Naive B cell (primary cell): ENCODE results near the gene RILPL2. TPM values are rescaled to one million over a fixed set of nuclear protein-coding genes. Genes with fewer than 3 reads are reported as not detected.
"Not testable (repeated sequence)": the region's sequence is repeated elsewhere in the genome, so short reads cannot be mapped to it uniquely, and the experiment has no call there.

ENCODE experiments used
- ATAC-seq, 2 donors: fragments of 150-1000 bp; cut with Tn5 transposase; 2 replicates each; pipeline ENCODE4 v1.10.0; 2021; ENCODE audit warnings: low read depth in 2 of 2, mild to moderate bottlenecking in 2 of 2, moderate library complexity in 2 of 2
- DNase-seq: peaks from one replicate; pipeline ENCODE4 v3.0.0; 2022
- H3K27ac Mint-ChIP-seq, 6 donors: one replicate each; pipeline ENCODE4 v1.8.0; 2020 to 2022; ENCODE audit warnings: mild to moderate bottlenecking in 6 of 6, mixed read lengths in 6 of 6, moderate library complexity in 5 of 6, inconsistent platforms in 2 of 6
- H3K27me3 Mint-ChIP-seq, 3 donors: one replicate each; pipeline ENCODE4 v1.8.0; 2021 to 2022; ENCODE audit warnings: mixed read lengths in 3 of 3, mild to moderate bottlenecking in 1 of 3
- H3K36me3 Mint-ChIP-seq, 2 donors: one replicate each; pipeline ENCODE4 v1.8.0; 2020 to 2022; ENCODE audit warnings: mixed read lengths in 2 of 2, inconsistent platforms in 1 of 2, mild to moderate bottlenecking in 1 of 2
- H3K4me1 Mint-ChIP-seq, 3 donors: one replicate each; pipeline ENCODE4 v1.8.0; 2020 to 2022; ENCODE audit warnings: mixed read lengths in 3 of 3, inconsistent platforms in 1 of 3, mild to moderate bottlenecking in 1 of 3, moderate library complexity in 1 of 3
- H3K4me3 Mint-ChIP-seq, 8 donors: one replicate each; pipeline ENCODE4 v1.8.0; 2020 to 2022; ENCODE audit warnings: mild to moderate bottlenecking in 8 of 8, mixed read lengths in 8 of 8, moderate library complexity in 8 of 8, inconsistent platforms in 2 of 8
- H3K9me3 Mint-ChIP-seq, 7 donors: one replicate each; pipeline ENCODE4 v1.8.0; 2020 to 2022; ENCODE audit warnings: mixed read lengths in 7 of 7, mild to moderate bottlenecking in 5 of 7, inconsistent platforms in 2 of 7, moderate library complexity in 1 of 7
- polyA plus RNA-seq, 6 donors: library from polyadenylated mRNA; unstranded; fragments of 300-500 nt; fragmentation: Illumina TruSeq; gene quantifications; one replicate each; pipeline ENCODE4 v1.2.3, GENCODE V29; 2021; ENCODE audit warnings: low read depth in 6 of 6

RILPL2 gene
- polyA plus RNA-seq, 6 donors from 2014 or later, result 2.2 to 5.3 (median 4.8) TPM

DNA sequence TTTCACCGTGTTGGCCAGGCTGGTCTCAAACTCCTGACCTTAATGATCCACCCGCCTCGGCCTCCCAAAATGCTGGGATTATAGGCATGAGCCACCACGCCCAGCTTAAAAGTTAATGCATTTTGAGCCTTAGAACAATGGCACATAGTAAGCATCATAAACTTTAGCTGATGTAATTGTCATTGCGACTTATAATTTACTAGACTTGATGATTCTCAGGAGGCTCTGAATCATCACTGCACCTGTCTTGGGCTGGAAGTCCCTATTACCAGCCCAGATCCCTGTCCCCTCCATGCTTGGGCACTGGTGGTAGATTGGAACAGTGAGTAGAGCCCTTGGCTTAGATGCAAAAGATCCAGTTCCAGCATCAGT is 26.5 kb downstream of the RILPL2 start:
- ATAC-seq (no peak), DNase-seq (no peak)
- H3K27me3 Mint-ChIP-seq, result no peaks in the 10 kb centered on the region
- no peak overlapping the region for H3K4me3 Mint-ChIP-seq
- no peaks in the 10 kb centered on the region for H3K9me3 Mint-ChIP-seq
- peak overlapping the region in 3 of 6 donors; percentile 11 to 58 (median 56) for H3K27ac Mint-ChIP-seq
- peaks cover 0 to 5% (median 0%) of the 10 kb centered on the region in 3 donors for H3K4me1 Mint-ChIP-seq
- H3K36me3 Mint-ChIP-seq, result peaks cover 0 to 3% of the 10 kb centered on the region in 2 donors

DNA sequence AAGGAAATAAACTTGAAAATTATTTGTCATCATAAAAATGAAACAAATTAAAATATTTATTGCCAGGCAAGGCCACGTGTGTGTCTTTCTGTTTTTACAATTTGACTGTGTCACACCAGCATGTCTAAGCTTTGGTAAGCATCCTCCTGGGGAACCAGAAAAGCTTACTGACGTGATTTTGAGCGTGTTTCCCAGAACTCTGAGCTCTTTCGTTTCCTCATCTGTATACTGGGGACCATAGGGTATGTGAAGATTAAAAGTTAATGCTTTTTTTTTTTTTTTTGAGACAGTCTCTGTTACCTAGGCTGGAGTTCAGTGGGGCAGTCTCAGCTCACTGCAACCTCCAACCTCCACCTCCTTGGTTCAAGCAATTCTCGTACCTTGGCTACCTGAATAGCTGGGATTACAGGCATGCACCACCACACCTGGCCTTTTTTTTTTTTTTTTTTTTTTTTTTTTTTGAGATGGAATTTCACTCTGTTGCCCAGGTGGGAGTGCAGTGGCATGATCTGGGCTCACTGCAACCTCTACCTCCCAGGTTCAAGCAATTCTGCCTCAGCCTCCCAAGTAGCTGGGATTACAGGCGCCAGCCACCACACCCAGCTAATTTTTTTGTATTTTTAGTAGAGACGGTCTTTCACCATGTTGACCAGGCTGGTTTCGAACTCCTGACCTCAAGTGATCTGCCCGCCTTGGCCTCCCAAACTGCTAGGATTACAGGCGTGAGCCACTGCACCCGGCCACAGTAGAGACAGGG is 27.0 kb downstream of the RILPL2 start:
- not testable (repeated sequence) for H3K9me3 Mint-ChIP-seq, H3K4me3 Mint-ChIP-seq, H3K27me3 Mint-ChIP-seq, H3K36me3 Mint-ChIP-seq, H3K4me1 Mint-ChIP-seq, DNase-seq
- H3K27ac Mint-ChIP-seq, result peak overlapping the region in 3 of 6 donors; percentile 11 to 66 (median 29)
- ATAC-seq, result peak; percentile 23 to 63

DNA sequence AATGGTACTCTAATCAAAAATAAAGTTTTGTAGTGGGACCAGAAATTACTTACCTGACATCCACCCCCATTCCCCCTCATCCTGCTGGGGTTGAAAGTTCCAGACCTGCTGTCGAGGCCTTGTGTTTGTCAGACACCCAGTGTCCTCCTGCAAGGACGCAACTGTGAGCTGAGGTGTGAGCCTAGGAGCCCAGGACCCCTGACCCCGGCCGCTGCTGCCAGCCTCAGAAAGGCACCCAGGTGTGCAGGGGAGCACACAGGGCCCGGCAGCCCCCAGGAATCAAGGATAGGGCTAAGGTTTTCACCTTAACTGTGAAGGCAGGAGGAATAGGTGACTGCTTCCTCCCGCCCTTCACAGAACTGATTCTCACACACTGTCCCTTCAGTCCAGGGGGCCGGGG is 27.9 kb downstream of the RILPL2 start:
- peak overlapping the region in 1 of 6 donors; percentile 53 for H3K27ac Mint-ChIP-seq
- H3K36me3 Mint-ChIP-seq, result not testable (repeated sequence)

DNA sequence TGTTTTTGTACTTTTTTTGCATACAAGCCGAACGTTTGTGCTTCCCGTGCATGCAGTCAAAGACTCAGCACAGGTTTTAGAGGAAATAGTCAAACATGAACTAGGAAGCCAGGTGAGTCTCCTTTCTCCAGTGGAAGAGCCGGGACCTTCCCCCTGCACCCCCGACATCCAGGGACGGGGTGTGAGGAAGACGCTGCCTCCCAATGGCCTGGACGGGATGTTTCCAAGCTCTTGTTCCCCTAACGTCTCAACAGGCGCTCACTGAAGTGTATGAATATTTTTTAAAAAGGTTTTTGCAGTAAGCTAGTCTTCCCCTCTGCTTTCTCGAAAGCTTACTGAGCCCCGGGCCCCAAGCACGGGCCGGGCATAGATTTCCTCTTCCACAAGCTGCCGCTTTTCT is 28.6 kb downstream of the RILPL2 start:
- H3K27ac Mint-ChIP-seq, ATAC-seq, H3K36me3 Mint-ChIP-seq, H3K9me3 Mint-ChIP-seq, H3K4me3 Mint-ChIP-seq, H3K4me1 Mint-ChIP-seq, DNase-seq, H3K27me3 Mint-ChIP-seq: not testable (repeated sequence)

More for the DNA sequence above, 27.9 kb downstream of the RILPL2 start:
- H3K27me3 Mint-ChIP-seq, H3K9me3 Mint-ChIP-seq, H3K4me1 Mint-ChIP-seq, DNase-seq, ATAC-seq, H3K4me3 Mint-ChIP-seq: not testable (repeated sequence)

DNA sequence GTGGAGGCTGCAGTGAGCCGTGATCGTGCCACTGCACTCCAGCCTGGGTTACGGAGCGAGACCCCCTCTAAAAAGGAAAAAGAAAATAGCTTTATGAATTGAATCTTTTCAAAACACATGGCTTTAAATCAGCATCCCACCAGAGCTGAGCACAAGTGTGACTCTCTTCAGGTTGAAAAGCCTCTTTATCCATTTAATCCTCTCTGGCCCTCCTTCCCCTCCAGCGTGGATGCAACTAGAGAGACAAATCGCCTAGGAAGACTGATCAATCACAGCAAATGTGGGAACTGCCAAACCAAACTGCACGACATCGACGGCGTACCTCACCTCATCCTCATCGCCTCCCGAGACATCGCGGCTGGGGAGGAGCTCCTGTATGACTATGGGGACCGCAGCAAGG is 29.2 kb downstream of the RILPL2 start:
- H3K4me1 Mint-ChIP-seq, result peaks cover 2 to 10% (median 4%) of the 10 kb centered on the region in 3 donors
- ATAC-seq, H3K4me3 Mint-ChIP-seq, DNase-seq, H3K27me3 Mint-ChIP-seq, H3K9me3 Mint-ChIP-seq, H3K36me3 Mint-ChIP-seq: not testable (repeated sequence)
- H3K27ac Mint-ChIP-seq, result peak overlapping the region in 2 of 6 donors; percentile 78 to 79

DNA sequence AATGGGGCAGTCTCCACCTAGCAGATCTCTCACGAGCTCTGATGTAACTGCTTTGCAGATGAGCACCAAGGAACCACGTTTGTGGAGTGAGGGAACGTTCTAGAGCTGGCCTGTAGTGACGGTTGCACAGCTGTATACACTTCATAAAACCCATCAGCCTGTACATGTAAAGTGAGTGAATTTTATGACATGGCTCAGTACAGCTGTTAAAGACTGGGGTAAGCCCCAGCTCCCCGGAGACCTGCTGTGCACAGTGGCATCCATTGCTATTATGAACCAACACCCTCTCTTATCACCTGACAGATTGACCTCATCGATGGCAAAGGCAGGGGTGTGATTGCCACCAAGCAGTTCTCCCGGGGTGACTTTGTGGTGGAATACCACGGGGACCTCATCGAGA is 31.9 kb downstream of the RILPL2 start:
- DNase-seq (peak; percentile 18), ATAC-seq (peak; percentile 58 to 79)
- Mint-ChIP-seq H3K27me3 (no peaks in the 10 kb centered on the region), H3K27ac (peak overlapping the region in 1 of 6 donors; percentile 47), H3K9me3 (no peaks in the 10 kb centered on the region), H3K36me3 (no peaks in the 10 kb centered on the region), H3K4me1 (peaks cover 2 to 8% (median 5%) of the 10 kb centered on the region in 3 donors), H3K4me3 (no peak overlapping the region)

DNA sequence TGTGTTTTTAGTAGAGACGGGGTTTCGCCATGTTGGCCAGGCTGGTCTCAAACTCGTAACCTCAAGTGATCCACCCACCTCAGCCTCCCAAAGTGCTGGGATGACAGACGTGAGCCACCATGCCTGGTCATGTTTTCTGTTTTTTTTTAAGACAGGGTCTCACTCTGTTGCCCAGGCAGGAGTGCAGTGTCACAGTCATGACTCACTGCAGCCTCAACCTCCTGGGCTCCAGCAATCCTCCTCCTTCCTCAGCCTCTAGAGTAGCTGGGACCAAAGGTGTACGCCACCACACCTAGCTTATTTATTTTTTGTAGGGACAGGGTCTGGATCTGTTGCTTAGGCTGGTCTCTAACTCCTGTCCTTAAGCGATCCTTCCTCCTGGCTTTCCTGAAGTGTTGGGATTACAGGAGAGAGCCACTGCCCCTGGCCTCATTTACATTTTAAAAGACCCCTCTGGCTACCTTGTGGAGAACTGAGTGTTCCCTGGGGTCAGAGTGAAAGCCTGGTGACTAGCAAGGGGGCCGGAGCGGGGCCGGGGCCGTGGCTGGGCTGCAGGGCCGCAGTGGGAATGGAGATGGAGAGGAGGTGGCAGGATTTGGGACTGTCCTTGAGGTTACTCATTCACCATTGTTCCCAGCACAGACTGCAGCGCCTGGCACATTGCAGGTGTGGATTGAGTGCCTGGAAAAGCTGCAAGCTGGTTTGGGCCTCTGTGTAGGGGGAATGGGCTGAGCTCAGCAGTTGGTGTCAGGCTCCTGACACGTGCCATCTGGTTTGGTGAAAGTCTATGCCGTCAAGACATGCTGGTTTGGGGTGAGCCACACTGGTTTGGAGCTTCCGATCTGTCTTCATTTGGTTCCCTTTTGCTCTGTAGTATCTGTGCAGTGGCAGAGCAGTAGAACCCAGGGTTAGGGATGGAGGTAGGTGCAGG is 34.5 kb downstream of the RILPL2 start:
- Mint-ChIP-seq H3K9me3 (no peaks in the 10 kb centered on the region), H3K4me1 (peaks cover 5 to 13% (median 6%) of the 10 kb centered on the region in 3 donors), H3K4me3 (no peak overlapping the region), H3K36me3 (no peaks in the 10 kb centered on the region), H3K27me3 (no peaks in the 10 kb centered on the region), H3K27ac (peak overlapping the region in 2 of 6 donors; percentile 27 to 53)
- no peak for ATAC-seq
- no peak for DNase-seq

DNA sequence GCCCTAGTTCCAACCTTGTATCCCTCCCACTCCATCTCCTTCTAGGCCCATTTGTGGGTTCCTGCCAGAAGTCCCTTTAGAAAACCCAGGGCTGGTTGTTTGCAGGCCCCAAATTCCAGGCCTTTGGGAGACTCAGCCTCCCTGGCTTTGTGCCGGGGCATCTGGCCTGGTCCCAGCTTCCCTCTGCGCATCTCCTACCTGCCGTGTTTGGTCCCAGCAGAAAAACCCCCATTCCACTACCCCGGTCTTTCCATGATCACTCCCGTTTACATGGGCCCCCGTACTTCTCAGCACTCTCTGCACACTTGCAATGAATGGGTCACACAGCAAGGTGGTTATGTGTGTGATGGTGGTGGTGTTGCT is 37.2 kb downstream of the RILPL2 start:
- Mint-ChIP-seq H3K36me3 (peaks cover 0 to 9% of the 10 kb centered on the region in 2 donors), H3K4me3 (no peak overlapping the region), H3K9me3 (no peaks in the 10 kb centered on the region), H3K27ac (peak overlapping the region in 1 of 6 donors; percentile 44), H3K4me1 (peaks cover 5 to 11% (median 9%) of the 10 kb centered on the region in 3 donors), H3K27me3 (no peaks in the 10 kb centered on the region)
- DNase-seq, result no peak
- ATAC-seq, result no peak

DNA sequence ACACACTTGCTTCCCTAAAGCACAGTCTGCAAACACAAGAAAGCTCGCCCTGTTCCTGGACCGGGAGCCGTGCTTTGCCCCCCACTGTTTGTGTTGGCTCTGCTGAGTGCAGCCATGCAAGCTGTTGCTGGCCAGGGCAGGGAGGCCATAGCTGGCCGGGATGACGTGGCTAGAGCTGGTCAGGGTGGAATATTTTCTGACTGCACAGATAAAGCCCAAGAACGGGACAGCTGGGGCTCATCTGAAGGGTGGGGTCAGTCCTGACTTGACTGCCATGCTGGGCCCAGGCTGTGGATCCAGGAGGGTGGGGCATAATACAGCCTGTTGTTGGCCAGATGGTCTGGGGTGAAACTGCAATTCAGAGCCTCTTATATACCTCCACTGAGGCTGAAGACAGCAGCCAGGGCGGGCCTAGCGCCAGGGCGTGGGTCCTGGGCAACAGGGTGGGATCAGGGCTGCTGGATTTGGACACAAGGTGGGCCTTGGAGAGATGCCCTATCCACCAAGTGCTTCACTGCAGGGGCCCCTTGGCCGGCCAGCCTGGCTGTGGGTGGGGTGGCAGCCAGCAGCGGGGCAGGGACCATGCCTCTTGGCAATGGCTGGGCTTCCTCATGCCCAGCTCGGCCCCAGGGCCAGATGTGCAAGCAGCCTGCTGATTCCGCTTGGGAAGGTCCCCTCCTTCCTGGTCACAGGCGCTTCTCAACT is 37.8 kb downstream of the RILPL2 start:
- peak overlapping the region in 1 of 6 donors; percentile 44 for H3K27ac Mint-ChIP-seq
- H3K4me1 Mint-ChIP-seq, result peaks cover 5 to 8% (median 8%) of the 10 kb centered on the region in 3 donors
- H3K36me3 Mint-ChIP-seq, result peaks cover 0 to 9% of the 10 kb centered on the region in 2 donors
- no peaks in the 10 kb centered on the region for H3K9me3 Mint-ChIP-seq
- no peak for ATAC-seq
- no peak overlapping the region for H3K4me3 Mint-ChIP-seq
- H3K27me3 Mint-ChIP-seq, result no peaks in the 10 kb centered on the region
- DNase-seq, result no peak

DNA sequence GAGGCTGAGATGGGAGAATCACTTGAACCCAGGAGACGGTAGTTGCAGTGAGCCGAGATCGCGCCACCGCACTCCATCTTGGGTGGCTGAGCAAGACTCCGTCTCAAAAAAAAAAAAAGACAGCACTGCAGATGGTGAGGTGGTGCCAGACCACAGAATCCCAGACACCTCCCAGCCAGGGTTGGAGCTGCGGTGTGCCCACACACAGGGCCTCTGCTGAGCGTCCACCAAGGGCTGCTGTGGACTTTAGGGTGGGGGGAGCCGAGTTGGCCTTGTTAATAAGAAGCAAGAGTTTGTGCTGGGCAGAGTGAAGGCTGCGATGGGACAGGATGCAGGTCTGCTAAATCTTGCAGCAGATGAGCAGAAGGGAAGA is 38.3 kb downstream of the RILPL2 start:
- H3K27ac Mint-ChIP-seq, result no peak overlapping the region
- DNase-seq (no peak), ATAC-seq (no peak)
- H3K27me3 Mint-ChIP-seq, result no peaks in the 10 kb centered on the region
- peaks cover 0 to 9% of the 10 kb centered on the region in 2 donors for H3K36me3 Mint-ChIP-seq
- no peaks in the 10 kb centered on the region for H3K9me3 Mint-ChIP-seq
- H3K4me3 Mint-ChIP-seq, result no peak overlapping the region
- peaks cover 5 to 8% (median 8%) of the 10 kb centered on the region in 3 donors for H3K4me1 Mint-ChIP-seq

DNA sequence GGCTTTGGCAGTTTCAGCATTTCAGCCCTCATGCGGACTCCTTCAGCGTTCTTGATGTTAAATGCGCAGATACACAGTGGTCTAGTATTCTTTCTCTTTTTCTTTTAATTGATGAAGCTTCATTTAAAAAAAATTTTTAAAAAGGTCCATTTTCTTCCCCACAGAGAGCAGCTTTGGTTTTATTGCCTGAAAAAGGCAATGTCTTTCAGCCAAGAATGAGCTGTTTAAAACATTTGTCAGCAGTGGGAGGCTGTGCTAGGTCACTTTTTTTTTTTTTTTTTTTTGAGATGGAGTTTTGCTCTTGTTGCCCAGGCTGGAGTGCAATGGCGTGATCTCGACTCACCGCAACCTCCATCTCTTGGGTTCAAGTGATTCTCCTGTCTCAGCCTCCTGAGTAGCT is 39.1 kb downstream of the RILPL2 start:
- no peak overlapping the region for H3K27ac Mint-ChIP-seq
- H3K36me3 Mint-ChIP-seq, result peaks cover 0 to 9% of the 10 kb centered on the region in 2 donors
- ATAC-seq (no peak), DNase-seq (no peak)
- H3K4me1 Mint-ChIP-seq, result peaks cover 2 to 13% (median 8%) of the 10 kb centered on the region in 3 donors
- no peaks in the 10 kb centered on the region for H3K27me3 Mint-ChIP-seq
- H3K9me3 Mint-ChIP-seq, result no peaks in the 10 kb centered on the region
- H3K4me3 Mint-ChIP-seq, result no peak overlapping the region

DNA sequence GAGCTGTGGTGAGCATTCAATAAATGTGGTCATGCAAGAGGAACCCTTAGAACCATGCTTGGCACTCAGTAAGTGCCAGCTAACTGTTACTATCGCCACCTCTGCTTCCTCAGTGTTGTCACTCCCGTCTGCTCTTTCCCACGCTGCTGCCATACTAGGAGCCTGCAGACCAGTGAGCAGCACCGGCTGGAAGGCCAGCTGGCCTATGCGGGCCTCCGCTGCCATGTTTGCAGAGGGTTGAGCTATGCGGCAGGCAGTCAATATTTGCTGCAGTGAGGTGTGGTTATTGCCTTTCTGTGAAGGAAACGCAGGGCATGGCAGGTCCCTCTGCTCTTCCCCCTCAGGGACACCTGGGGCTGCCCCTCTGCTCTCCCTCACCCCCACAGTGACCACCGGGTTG is 39.5 kb downstream of the RILPL2 start:
- ATAC-seq (no peak), DNase-seq (no peak)
- H3K27ac Mint-ChIP-seq, result no peak overlapping the region
- H3K27me3 Mint-ChIP-seq, result no peaks in the 10 kb centered on the region
- H3K9me3 Mint-ChIP-seq, result no peaks in the 10 kb centered on the region
- H3K4me1 Mint-ChIP-seq, result peaks cover 0 to 13% (median 8%) of the 10 kb centered on the region in 3 donors
- H3K36me3 Mint-ChIP-seq, result peaks cover 0 to 9% of the 10 kb centered on the region in 2 donors
- no peak overlapping the region for H3K4me3 Mint-ChIP-seq

DNA sequence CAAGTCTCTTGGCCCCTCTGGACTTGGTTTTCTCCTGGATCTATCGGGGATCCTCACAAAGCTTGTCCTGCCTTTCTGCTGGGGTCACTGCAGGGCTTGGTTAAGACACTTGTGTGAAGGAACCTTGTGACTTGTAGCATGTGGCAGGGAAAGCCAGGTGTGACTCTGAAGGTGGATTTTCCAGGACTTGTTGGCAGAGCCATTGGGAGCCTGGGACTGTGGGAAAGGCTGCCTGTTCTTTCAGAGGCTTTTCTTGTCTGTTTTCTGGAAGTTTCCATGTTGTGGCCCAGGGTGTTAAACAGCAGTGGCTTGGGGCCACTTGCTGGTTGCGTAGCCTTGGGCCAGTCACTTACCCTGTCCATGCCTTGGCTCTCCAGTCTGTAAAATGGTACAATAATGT is 39.9 kb downstream of the RILPL2 start:
- Mint-ChIP-seq H3K27ac (no peak overlapping the region), H3K9me3 (no peaks in the 10 kb centered on the region), H3K27me3 (no peaks in the 10 kb centered on the region), H3K36me3 (peaks cover 0 to 9% of the 10 kb centered on the region in 2 donors), H3K4me1 (peaks cover 0 to 13% (median 8%) of the 10 kb centered on the region in 3 donors), H3K4me3 (no peak overlapping the region)
- DNase-seq, result no peak
- ATAC-seq, result no peak
